COLO668 (cell line): ENCODE data around the gene ELOVL4.

Source experiments
- DNase-seq: peaks from one replicate; lab custom pipeline; 2025; ENCODE audit not compliant: unreplicated experiment; lab: John Stamatoyannopoulos, UW

The ELOVL4 gene

DNA sequence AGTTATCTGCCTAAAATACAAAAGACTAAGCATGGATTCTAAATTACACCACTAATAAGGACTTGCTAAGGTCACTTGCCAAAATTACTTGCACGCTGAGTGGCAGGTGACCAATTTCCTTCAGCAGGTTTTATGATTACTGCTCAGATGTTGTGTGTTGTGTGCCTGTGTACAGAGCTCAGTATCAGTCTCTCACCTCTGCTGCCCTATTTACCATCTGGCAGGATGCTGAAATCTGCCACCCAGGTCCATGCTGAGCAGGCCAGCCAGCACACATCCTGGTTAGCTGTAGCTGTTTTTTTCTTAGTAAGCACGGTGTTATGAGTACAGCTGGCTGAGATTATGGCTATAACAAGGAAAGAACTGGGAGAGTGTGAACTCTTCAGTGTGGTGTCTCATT is 34.0 kb downstream of the ELOVL4 start:
- no peak for DNase-seq

DNA sequence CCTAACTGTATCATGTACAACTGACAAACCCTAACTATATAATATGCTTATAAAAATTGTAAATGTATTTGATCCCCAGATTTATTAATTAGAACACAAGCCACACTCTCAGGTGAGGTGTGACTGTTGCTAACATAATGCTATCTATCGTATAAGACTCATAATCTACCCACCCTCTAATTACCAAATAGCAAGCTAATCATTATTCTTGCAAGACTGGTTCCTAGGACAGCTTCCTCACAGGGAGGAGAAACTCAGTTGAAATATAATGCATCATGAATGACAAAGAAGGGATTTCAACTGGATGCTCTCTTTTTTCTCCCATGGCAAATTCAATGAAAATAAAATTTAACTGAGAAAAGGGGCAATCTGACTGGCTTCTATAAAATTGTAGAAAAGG is 35.4 kb downstream of the ELOVL4 start:
- DNase-seq = no peak

- DNase-seq = no peak
Observed at GRCh38 chr6:79909517-79909916, 37.8 kb downstream of the ELOVL4 start.

GRCh38 chr6:79902046-79902445 is 45.3 kb downstream of the ELOVL4 start:
- no peak for DNase-seq

DNA sequence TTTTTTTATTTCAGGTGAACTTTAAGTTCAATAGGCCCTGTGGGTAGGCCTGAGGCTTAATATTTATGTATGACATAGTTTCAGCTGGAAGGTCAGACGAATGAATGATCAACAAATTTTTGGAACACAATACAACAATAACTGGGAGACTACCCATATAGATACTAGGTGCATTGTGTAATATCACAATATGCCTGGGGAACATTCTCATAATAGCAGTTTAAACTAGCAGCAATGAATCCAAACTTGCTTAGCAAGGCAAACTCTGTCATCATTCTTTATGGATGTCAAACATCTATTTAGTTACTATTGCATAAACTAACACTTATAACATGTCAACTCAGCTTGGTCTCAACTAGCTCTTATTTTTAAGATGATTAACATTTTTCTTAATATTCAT is 49.3 kb downstream of the ELOVL4 start:
- DNase-seq = no peak

GRCh38 chr6:79896075-79896449 is 51.3 kb downstream of the ELOVL4 start:
- DNase-seq = no peak

- DNase-seq = no peak
Observed at GRCh38 chr6:79895382-79896074, 51.8 kb downstream of the ELOVL4 start.

DNA sequence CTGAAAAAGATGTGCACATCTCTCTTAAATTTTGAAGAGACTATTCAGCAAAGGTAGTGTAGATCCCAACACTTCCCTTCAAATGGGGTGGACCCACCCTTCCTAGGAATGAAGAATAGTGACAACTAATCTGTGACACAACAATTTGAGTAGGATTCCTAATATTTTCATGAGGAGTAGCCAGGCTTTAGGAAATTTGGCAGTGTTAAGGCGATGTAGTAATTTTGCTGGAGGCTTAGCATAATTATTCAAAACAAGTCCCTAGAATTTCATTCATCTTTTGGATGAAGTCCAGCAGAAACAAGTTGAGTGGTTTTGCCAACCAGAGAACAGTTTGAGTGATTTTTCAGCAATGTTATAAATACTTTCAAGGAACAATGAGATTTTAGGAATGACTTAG is 52.4 kb downstream of the ELOVL4 start:
- no peak for DNase-seq

- no peak for DNase-seq
Observed at GRCh38 chr6:79888587-79888986, 58.8 kb downstream of the ELOVL4 start.

DNA sequence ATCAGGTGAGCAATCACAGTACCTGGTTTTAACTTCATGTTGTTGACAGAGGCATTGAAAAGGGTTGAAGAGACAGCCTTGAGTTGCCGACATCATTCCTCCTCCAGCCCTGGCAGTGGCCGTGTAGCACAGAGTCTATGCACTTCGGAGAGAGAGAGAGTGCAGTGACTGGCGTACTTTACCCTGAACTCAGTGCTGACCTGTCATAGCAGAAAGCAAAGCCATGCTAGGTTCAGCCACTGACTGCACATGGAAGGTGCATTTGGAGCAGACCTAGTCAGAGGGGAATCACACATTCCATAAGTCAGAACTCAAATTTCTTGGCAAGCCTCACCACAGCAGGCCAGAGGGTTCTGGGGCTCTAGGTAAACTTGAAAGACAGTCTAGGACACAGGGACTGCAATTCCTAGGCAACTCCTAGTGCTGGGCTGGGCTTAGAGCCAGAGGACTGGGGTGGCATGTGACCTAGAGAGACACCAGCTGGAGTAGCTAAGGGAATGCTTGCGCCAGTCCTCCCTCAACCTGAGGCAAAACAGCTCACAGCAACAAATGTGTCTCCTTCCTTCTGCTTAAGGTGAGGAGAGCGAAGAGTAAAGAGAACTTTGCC is 69.1 kb downstream of the ELOVL4 start:
- DNase-seq = no peak

DNA sequence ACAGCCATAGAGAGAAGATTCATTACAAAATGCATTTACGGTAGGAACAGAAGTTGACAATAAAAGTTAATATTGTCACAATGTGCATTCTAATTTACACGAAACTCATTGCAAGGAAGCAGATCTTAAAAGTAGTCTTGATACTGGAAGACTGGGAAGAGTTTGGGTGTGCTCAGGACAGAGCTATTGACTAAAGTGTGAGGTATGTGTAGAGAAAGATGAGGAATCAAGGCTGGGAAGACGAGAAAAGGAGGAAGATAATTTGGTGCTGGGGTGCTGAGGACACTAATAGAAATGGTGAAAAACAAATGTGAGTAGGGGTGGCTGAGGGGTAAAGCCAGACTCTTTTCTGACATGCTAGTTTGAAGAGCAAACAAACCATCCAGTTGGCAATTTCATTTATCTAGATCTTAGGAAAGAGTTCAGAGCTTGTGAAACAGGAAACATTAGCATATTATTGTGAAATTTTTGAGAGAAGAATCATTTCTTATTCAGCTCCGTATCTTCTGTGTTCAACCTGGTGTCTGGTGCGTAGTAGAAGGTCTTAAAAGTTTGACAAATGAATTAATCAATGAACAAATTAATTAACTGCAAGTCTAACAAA is 72.7 kb downstream of the ELOVL4 start:
- no peak for DNase-seq

GRCh38 chr6:79872986-79873385 is 74.4 kb downstream of the ELOVL4 start:
- DNase-seq = no peak

- no peak for DNase-seq
Observed at GRCh38 chr6:79872303-79872702, 75.0 kb downstream of the ELOVL4 start.

DNA sequence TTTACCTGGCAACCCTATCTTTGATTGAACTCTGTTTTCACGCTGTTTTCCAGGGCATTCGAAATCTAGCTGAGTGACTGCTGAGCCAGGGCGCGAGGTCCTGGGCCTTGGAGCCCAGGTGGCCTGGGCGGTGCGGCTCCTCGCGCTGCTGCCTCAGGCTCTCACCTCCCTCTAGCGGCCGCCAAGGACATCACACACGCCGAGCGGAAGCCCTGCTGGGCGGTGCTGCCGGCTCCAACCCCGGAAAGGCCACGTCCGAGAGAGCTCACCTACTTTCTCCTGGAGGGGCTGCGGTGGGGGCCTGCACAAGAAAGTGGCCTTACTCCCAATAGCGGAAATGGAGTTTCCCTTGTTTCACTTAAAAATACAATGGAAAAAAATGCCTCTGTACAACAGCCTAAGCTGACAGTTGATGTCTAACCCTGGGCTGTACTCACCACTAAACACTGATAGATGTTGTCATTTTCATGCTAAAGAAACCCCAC is 77.7 kb downstream of the ELOVL4 start:
- peak; percentile 77 for DNase-seq

DNA sequence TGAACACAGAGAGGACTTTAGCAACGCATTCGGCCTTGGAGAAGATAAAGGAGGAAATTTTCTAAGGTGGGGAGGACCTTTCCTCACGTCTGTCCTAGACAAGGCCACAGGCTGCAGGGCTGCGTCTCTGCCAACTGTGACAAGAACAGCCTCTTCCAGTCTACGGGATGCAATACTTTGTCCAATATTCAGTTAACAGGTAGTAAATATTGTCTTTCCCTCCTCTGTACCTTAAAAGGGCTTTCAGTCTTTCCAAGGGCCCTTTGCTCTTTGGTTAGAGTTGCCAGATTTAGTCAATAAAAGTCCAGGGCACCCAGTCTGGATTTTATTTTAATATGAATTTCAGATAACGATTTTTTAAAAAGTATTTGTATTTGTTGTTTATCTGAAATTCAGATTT is 78.2 kb downstream of the ELOVL4 start:
- DNase-seq = no peak

DNA sequence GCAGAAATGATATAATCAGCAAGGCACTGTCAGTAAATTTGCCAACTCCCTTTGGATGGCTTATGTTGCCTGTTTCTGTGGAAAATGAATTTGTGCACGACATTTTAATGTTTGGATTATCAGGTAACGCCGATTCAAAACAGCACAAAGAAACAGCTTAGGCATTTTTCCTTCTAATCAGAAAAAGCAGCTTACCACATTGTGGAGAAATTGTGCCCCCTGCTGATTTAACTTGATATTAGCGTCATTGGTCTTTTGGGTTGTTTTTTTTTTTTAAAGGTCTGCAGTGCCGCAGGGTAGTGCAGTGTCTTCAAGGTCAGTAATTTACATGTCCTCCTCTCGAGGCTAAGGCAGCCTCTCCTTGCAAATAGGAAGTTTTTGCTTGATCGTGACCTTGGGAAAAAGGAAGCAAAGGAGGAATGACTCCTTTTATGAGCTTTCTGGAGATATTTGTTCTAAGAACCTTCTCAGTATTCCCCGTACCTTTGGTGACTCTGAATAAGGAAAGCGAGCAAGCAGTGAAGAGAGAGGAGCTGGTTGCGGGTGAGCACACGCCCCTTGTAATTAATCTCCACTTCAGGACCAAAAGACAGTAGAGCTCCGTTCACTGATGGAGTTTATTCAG is 79.1 kb downstream of the ELOVL4 start:
- DNase-seq = peak; percentile 31
